WERI-Rb-1 (cell line): ENCODE data around the gene NADSYN1.

Source experiments
- DNase-seq: peaks from one replicate; pipeline ENCODE4 v3.0.0-alpha.2; 2020
- H3K27ac ChIP-seq: fragments of 250-450 bp; sonication (Bioruptor Pico); 2 replicates; pipeline ENCODE4 v1.5.1; 2020; ENCODE audit warnings: mild to moderate bottlenecking, moderate library complexity
- H3K27me3 ChIP-seq: fragments of 250-450 bp; sonication (Bioruptor Pico); 2 replicates; pipeline ENCODE4 v1.5.1; 2021; ENCODE audit warnings: mild to moderate bottlenecking, low read depth, moderate library complexity; ENCODE audit not compliant: insufficient read depth, severe bottlenecking
- H3K36me3 ChIP-seq: fragments of 250-450 bp; sonication (Bioruptor Pico); 2 replicates; pipeline ENCODE4 v1.5.1; 2020; ENCODE audit warnings: mild to moderate bottlenecking, moderate library complexity
- H3K4me3 ChIP-seq: 2 replicates; pipeline ENCODE4 v1.5.1; 2011; ENCODE audit warnings: low read depth, mild to moderate bottlenecking, control low read depth, low read length
- H3K9me3 ChIP-seq: fragments of 250-450 bp; sonication (Bioruptor Pico); 2 replicates; pipeline ENCODE4 v1.5.1; 2021; ENCODE audit warnings: mild to moderate bottlenecking, moderate library complexity; ENCODE audit not compliant: severe bottlenecking
- CTCF ChIP-seq: IDR thresholded peaks from 2 replicates; pipeline ENCODE4 v1.5.1; 2011; ENCODE audit warnings: low read depth, mild to moderate bottlenecking, control low read depth, inconsistent platforms, low read length

NADSYN1 gene

DNA sequence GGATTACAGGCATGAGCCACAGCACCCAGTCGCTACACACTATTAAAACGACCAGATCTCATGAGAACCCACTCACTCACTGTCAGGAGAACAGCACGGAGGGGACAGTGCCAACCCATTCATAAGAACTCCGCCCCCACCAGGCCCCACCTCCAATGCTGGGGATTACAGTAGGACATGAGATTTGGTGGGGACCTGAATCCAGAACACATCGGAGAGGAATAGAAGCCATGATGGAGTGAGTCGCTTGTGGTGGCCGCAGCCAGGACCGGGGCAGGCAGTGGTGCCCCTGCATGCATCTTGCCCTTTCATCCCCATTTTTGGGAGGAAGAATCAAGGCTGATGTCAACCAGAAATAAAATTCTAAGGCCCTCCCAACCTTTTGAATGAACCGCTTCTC is 8.7 kb downstream of the NADSYN1 start:
- no peak overlapping the region for H3K27ac ChIP-seq
- H3K27me3 ChIP-seq: no peaks in the 10 kb centered on the region
- TF ChIP-seq CTCF: no peak
- no peaks in the 10 kb centered on the region for H3K9me3 ChIP-seq
- peaks cover 28% of the 10 kb centered on the region for H3K36me3 ChIP-seq
- no peak for DNase-seq
- no peak overlapping the region for H3K4me3 ChIP-seq

DNA sequence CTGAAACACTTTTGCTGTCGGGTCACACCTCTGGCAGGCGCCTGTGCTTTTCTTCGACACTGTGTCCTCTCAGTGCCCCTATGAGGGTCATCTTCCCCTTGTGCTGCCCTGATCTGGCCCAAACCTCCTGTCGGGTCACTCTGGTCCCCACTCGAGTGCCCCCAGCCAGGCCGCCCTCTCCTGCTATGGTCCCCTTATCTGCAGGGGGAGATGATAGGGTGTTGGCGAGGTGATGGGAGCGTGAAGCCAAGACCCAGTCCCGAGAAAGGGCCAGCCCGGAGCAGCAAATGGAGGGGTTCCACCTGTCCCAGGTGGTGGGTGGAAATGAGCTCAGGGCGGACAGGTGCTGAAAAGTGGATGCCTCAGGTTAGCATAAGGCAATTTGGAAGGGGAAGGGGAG is 9.7 kb downstream of the NADSYN1 start:
- TF ChIP-seq CTCF: no peak
- Histone ChIP-seq H3K36me3 (peaks cover 17% of the 10 kb centered on the region; the same call in 1 of the 2 replicates), H3K4me3 (no peak overlapping the region), H3K27me3 (no peaks in the 10 kb centered on the region), H3K9me3 (no peaks in the 10 kb centered on the region), H3K27ac (no peak overlapping the region)
- no peak for DNase-seq

DNA sequence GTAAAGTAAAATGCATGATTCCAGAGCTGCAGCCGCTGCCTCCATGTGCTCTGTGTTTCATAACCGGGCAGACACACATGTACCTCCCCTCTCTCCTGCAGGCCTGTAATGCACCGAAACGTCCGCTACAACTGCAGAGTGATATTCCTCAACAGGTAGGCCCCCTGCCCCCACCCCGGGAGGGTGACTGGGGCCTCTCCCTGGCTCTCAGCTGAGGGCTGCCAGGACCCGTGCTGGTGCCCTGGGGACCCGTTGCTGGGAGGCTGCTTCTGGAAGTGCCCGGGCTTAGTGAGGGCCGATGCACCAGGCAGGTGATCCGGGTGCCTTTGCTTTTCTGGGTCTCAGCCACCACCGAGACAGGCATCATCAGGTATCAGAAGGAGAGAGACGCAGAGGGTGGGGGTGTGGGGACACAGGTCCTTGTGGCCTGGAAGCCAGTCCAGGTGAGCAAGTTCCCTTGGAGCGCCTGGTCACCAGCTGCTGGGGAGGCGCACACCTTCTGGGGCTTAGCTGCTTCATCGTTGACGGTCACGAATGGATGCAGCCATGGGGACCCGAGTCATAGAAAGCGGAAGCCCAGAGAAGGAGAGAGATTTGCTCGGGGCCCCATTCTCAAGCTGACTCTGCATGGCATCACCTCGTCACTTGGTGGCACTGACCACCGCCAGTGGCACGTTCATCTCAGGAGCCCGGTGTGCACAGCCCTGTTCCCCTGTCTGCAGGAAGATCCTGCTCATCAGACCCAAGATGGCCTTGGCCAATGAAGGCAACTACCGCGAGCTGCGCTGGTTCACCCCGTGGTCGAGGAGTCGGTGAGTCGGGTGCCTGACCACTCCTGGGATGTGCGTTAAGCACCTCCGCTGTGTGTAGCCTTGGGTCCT is 10.6 kb downstream of the NADSYN1 start:
- Histone ChIP-seq H3K27me3 (no peaks in the 10 kb centered on the region), H3K27ac (no peak overlapping the region), H3K4me3 (no peak overlapping the region), H3K9me3 (no peaks in the 10 kb centered on the region), H3K36me3 (peaks cover 12% of the 10 kb centered on the region; the same call in 1 of the 2 replicates)
- no peak for DNase-seq
- TF ChIP-seq CTCF: no peak

DNA sequence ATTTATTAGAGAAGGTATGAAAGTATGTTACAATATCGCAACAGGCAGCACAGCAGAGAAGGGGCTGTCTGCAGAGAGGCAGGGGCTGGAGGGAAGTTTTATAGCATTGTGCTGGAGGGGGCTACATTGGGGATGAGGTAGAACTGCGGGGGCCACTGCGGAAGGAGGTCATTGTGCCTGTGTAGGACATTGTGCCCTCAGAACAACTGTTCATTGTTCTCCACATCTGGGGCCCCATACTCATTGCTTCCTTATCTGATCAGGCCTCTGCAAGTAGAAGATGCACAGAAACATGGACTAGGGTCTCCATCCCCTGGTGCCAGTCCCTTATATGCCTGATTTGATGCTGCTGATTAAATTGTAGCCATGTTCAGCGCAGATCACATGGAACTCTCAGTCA is 12.1 kb downstream of the NADSYN1 start:
- TF ChIP-seq CTCF: no peak
- Histone ChIP-seq H3K4me3 (no peak overlapping the region), H3K27ac (no peak overlapping the region), H3K27me3 (no peaks in the 10 kb centered on the region), H3K36me3 (peaks cover 6% of the 10 kb centered on the region; the same call in 1 of the 2 replicates), H3K9me3 (no peaks in the 10 kb centered on the region)
- DNase-seq: no peak

DNA sequence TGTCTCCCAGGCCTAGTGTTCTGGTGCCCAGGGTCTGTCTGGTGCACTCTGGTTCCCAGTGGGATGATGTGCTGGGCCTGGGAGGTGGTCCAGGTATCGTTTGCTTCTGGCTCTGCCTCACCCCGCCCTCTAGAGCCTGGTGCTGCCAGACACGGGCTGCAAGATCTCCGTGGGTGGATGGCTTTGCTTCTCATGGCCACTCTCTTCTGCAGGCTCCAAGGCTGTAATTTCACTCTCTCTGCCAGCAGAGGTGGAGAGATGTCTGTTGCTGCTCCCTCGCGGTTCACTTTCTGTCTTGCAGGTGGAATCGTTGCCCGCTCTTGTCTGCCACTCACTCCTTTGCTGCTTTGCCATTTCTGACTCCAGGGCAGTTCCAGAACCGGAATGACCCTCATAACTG is 13.4 kb downstream of the NADSYN1 start:
- Histone ChIP-seq H3K27me3 (no peaks in the 10 kb centered on the region), H3K9me3 (no peaks in the 10 kb centered on the region), H3K4me3 (no peak overlapping the region), H3K27ac (no peak overlapping the region), H3K36me3 (no peaks in the 10 kb centered on the region)
- TF ChIP-seq CTCF: no peak
- no peak for DNase-seq
